Measurements from ENCODE around the gene GAGE13.
"Not testable (repeated sequence)": the region's sequence is repeated elsewhere in the genome, so short reads cannot be mapped to it uniquely, and the experiment has no call there.

Gene GAGE13, protein sequence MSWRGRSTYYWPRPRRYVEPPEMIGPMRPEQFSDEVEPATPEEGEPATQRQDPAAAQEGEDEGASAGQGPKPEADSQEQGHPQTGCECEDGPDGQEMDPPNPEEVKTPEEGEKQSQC

DNA sequence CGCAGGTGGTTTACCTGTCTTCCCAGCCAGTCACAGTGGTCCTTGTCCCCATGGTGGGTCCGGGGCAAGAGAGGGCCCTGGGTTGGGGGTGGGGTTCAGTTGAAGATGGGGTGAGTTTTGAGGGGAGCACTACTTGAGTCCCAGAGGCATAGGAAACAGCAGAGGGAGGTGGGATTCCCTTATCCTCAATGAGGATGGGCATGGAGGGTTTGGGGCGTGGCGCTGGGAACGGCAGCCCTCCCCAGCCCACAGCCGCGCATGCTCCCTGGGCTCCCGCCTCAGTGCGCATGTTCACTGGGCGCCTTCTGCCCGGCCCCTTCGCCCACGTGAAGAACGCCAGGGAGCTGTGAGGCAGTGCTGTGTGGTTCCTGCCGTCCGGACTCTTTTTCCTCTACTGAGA lies at the start of gene GAGE13:
Gene GAGE13 (plus strand): TSS at position 301 of the 400 bp plus-strand sequence. CDS start 1,156 bp downstream, outside the sequence.
- not testable (repeated sequence) for DNase-seq (ENCODE audit: low read depth); H3K4me3 ChIP-seq (ENCODE audit: low read depth, low read length)

DNA sequence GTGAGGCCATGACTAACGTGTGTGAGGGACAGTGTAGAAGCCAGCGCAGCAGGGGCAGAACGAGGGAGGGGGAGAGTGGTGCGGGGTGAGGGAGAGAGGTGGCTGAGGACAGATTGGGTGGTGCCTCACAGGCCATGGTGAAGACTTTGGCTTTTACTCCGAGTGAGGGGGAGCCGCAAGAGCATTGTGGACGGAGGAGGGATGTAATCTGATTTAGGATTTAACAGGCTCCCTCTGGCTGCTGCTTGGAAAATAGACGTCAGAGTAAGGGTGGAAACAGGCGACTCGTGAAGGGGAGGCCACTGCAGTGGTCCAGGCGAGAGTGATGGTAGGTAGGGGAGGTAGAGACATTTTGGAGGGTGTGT lies 48.8 kb upstream of the GAGE13 start:
- DNase-seq (ENCODE audit: low read depth), result peak; percentile 20
- H3K4me3 ChIP-seq (ENCODE audit: low read depth, low read length), result no peak overlapping the region
- TF ChIP-seq POLR2A (IDR thresholded peaks at IDR 0.05; ENCODE audit: extremely low read depth, insufficient read length), result no peak
- TF ChIP-seq, protein P1, sequence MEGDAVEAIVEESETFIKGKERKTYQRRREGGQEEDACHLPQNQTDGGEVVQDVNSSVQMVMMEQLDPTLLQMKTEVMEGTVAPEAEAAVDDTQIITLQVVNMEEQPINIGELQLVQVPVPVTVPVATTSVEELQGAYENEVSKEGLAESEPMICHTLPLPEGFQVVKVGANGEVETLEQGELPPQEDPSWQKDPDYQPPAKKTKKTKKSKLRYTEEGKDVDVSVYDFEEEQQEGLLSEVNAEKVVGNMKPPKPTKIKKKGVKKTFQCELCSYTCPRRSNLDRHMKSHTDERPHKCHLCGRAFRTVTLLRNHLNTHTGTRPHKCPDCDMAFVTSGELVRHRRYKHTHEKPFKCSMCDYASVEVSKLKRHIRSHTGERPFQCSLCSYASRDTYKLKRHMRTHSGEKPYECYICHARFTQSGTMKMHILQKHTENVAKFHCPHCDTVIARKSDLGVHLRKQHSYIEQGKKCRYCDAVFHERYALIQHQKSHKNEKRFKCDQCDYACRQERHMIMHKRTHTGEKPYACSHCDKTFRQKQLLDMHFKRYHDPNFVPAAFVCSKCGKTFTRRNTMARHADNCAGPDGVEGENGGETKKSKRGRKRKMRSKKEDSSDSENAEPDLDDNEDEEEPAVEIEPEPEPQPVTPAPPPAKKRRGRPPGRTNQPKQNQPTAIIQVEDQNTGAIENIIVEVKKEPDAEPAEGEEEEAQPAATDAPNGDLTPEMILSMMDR (IDR thresholded peaks at IDR 0.05; ENCODE audit: low read depth, low read length), result no peak
- TF ChIP-seq, protein P2, sequence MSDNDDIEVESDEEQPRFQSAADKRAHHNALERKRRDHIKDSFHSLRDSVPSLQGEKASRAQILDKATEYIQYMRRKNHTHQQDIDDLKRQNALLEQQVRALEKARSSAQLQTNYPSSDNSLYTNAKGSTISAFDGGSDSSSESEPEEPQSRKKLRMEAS (IDR thresholded peaks at IDR 0.05; ENCODE audit: low read depth, low read length), result no peak
- no peak for TF ChIP-seq MYC (IDR thresholded peaks at IDR 0.05; ENCODE audit: low read depth, low read length)

DNA sequence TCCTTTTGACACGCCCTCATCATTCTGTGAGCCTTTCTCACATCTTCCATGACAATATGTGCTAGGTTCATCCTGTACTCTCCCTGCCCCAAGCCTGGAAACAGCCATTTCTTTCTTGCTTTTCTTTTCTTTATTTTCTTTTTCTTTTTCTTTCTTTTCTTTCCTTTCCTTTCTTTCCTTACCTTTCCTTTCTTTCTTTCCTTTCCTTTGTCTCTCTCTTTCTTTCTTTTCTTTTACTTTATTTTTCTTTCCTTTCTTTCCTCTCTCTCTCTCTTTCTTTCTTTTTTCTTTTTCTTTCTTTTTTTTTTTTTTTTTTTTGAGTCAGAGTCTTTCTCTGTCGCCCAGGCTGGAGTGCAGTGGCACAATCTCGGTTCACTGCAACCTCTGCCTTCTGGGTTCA lies 47.2 kb upstream of the GAGE13 start:
- H3K4me3 ChIP-seq (ENCODE audit: low read depth, low read length), result no peak overlapping the region
- no peak for DNase-seq (ENCODE audit: low read depth)
- TF ChIP-seq, protein P2 (IDR thresholded peaks at IDR 0.05; ENCODE audit: low read depth, low read length), result no peak
- TF ChIP-seq POLR2A (IDR thresholded peaks at IDR 0.05; ENCODE audit: extremely low read depth, insufficient read length) (no peak), MYC (IDR thresholded peaks at IDR 0.05; ENCODE audit: low read depth, low read length) (no peak)
- TF ChIP-seq, protein P1 (IDR thresholded peaks at IDR 0.05; ENCODE audit: low read depth, low read length), result no peak

DNA sequence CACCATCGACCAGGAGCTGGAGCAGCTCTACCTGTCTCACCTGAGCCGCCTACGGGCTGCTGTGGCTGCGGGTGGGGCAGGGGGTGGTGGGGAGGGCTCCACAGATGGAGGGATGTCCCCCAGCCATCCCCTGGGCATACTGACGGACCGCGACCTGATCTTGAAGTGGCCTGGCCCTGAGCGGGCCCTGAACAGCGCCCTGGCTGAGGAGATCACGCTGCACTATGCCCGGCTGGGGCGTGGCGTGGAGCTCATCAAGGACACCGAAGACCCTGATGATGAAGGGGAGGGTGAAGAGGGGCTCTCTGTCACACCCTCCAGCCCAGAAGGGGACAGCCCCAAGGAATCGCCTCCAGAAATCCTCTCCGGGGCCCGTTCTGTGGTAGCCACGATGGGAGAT lies 45.2 kb upstream of the GAGE13 start:
- H3K4me3 ChIP-seq (ENCODE audit: low read depth, low read length), result no peak overlapping the region

DNA sequence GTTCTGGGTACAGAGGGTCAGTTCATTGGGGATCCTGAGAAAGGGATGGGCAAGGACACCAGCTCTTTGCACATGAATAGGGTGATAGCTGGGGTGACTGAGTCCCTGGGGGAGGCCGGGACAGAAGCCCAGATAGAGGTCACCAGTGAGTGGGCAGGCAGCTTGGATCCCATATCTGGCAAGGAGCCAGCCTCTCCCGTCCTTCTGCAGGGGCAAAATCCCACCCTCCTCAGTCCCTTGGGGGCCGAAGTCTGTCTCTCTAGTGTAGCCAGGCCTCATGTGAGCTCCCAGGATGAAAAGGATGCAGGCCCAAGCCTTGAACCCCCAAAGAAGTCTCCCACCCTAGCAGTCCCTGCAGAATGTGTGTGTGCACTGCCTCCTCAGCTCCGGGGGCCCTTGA lies 44.8 kb upstream of the GAGE13 start:
- TF ChIP-seq, protein P1 (IDR thresholded peaks at IDR 0.05; ENCODE audit: low read depth, low read length), result no peak
- TF ChIP-seq, protein P2 (IDR thresholded peaks at IDR 0.05; ENCODE audit: low read depth, low read length), result no peak
- TF ChIP-seq MYC (IDR thresholded peaks at IDR 0.05; ENCODE audit: low read depth, low read length) (no peak), POLR2A (IDR thresholded peaks at IDR 0.05; ENCODE audit: extremely low read depth, insufficient read length) (no peak)
- H3K4me3 ChIP-seq (ENCODE audit: low read depth, low read length), result no peak overlapping the region
- no peak for DNase-seq (ENCODE audit: low read depth)

More for the DNA sequence above, 45.2 kb upstream of the GAGE13 start:
- TF ChIP-seq MYC (IDR thresholded peaks at IDR 0.05; ENCODE audit: low read depth, low read length) (no peak), POLR2A (IDR thresholded peaks at IDR 0.05; ENCODE audit: extremely low read depth, insufficient read length) (no peak)
- TF ChIP-seq, protein P1 (IDR thresholded peaks at IDR 0.05; ENCODE audit: low read depth, low read length), result no peak
- TF ChIP-seq, protein P2 (IDR thresholded peaks at IDR 0.05; ENCODE audit: low read depth, low read length), result no peak
- no peak for DNase-seq (ENCODE audit: low read depth)

DNA sequence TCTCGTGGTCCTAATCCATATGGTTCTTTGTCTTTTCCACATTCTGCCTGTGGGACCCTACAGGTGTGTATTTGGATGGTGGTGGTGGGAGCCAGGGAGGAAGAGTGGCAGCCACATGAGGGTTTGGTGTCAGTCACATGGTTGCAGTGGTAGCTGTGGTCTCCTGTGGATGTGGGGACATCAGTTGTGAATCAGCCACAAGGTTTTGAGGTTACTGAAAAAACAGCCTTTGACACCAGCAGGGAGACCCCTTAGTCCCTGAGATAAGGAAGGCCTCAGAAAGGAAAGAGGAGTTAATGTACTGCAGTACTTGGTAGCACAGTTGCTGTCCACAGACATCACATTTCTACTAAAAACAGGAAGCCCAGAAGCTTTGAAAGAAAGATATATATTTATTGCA lies 43.7 kb upstream of the GAGE13 start:
- DNase-seq (ENCODE audit: low read depth), result no peak
- TF ChIP-seq POLR2A (IDR thresholded peaks at IDR 0.05; ENCODE audit: extremely low read depth, insufficient read length), result no peak
- no peak for TF ChIP-seq MYC (IDR thresholded peaks at IDR 0.05; ENCODE audit: low read depth, low read length)
- H3K4me3 ChIP-seq (ENCODE audit: low read depth, low read length), result no peak overlapping the region

DNA sequence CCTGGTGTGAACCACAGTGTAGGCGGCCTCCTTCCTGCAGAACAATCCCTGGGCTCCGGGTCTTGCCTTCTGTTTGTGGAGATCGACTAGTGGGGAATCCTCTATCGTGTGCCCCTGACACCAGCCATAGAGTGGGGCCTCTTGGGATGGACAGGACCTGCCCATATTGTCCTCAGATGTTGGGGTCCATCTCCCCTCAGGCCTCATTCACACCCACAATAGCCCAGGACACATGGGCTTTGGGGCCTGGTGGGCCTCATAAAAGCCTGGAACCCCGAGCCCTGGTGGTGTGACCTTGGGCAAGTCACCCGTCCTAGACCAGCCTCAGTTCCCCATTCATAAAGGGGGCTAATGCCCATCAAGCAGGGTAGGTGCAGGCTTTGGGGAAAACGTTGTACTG lies 41.2 kb upstream of the GAGE13 start:
- H3K4me3 ChIP-seq (ENCODE audit: low read depth, low read length), result no peak overlapping the region
- DNase-seq (ENCODE audit: low read depth), result no peak
- TF ChIP-seq, protein P2 (IDR thresholded peaks at IDR 0.05; ENCODE audit: low read depth, low read length), result no peak
- TF ChIP-seq, protein P1 (IDR thresholded peaks at IDR 0.05; ENCODE audit: low read depth, low read length), result no peak
- TF ChIP-seq POLR2A (IDR thresholded peaks at IDR 0.05; ENCODE audit: extremely low read depth, insufficient read length) (no peak), MYC (IDR thresholded peaks at IDR 0.05; ENCODE audit: low read depth, low read length) (no peak)
